ENCODE data around the gene PI4K2A.

DNA sequence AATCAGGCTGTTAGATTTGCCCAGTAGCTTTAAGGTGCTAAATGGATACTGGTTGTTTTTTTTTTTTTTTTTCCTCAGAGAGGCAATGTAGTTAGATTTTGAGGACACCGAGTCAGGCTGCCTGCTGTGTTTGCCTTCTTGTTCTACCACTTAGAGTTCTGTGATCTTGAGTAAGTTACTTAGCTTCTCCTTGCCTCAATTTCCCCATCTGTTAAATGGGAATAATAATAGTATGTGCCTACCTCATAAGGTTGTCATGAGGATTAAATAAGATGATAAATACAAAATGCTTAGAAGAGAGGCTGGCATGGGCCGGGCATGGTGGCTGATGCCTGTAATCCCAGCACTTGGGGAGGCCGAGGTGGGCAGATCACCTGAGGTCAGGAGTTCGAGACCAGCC, 21.7 kb upstream of the PI4K2A start:
- TF ChIP-seq EZH2 (IDR thresholded peaks at IDR 0.05; ENCODE audit: borderline replicate concordance, insufficient read depth, low read length, poor library complexity, severe bottlenecking) (no peak), RAD21 (conservative IDR thresholded peaks at IDR 0.05) (no peak), POLR2AphosphoS5 (IDR thresholded peaks at IDR 0.05) (no peak)
- TF ChIP-seq, protein P1, sequence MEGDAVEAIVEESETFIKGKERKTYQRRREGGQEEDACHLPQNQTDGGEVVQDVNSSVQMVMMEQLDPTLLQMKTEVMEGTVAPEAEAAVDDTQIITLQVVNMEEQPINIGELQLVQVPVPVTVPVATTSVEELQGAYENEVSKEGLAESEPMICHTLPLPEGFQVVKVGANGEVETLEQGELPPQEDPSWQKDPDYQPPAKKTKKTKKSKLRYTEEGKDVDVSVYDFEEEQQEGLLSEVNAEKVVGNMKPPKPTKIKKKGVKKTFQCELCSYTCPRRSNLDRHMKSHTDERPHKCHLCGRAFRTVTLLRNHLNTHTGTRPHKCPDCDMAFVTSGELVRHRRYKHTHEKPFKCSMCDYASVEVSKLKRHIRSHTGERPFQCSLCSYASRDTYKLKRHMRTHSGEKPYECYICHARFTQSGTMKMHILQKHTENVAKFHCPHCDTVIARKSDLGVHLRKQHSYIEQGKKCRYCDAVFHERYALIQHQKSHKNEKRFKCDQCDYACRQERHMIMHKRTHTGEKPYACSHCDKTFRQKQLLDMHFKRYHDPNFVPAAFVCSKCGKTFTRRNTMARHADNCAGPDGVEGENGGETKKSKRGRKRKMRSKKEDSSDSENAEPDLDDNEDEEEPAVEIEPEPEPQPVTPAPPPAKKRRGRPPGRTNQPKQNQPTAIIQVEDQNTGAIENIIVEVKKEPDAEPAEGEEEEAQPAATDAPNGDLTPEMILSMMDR (IDR thresholded peaks at IDR 0.05; ENCODE audit: poor library complexity, severe bottlenecking): no peak
- TF ChIP-seq, protein P2, sequence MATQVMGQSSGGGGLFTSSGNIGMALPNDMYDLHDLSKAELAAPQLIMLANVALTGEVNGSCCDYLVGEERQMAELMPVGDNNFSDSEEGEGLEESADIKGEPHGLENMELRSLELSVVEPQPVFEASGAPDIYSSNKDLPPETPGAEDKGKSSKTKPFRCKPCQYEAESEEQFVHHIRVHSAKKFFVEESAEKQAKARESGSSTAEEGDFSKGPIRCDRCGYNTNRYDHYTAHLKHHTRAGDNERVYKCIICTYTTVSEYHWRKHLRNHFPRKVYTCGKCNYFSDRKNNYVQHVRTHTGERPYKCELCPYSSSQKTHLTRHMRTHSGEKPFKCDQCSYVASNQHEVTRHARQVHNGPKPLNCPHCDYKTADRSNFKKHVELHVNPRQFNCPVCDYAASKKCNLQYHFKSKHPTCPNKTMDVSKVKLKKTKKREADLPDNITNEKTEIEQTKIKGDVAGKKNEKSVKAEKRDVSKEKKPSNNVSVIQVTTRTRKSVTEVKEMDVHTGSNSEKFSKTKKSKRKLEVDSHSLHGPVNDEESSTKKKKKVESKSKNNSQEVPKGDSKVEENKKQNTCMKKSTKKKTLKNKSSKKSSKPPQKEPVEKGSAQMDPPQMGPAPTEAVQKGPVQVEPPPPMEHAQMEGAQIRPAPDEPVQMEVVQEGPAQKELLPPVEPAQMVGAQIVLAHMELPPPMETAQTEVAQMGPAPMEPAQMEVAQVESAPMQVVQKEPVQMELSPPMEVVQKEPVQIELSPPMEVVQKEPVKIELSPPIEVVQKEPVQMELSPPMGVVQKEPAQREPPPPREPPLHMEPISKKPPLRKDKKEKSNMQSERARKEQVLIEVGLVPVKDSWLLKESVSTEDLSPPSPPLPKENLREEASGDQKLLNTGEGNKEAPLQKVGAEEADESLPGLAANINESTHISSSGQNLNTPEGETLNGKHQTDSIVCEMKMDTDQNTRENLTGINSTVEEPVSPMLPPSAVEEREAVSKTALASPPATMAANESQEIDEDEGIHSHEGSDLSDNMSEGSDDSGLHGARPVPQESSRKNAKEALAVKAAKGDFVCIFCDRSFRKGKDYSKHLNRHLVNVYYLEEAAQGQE (IDR thresholded peaks at IDR 0.05; ENCODE audit: borderline replicate concordance): no peak

Data from neural cell (in vitro differentiated cells).